SK-N-SH treated with all-trans-retinoic acid at 6 μM for 48 hours (cell line): ENCODE results near the gene CDH1.

Experiments used
- RARB ChIP-seq: fragments of 250-450 bp; sonication (Bioruptor Pico); IDR thresholded peaks from 2 replicates; pipeline ENCODE4 v1.8.0; 2021; ENCODE audit warnings: mild to moderate bottlenecking, moderate library complexity
- TCF4 ChIP-seq: fragments of 250-450 bp; sonication (Bioruptor Pico); IDR thresholded peaks from 2 replicates; pipeline ENCODE4 v1.8.0; 2021; ENCODE audit warnings: mild to moderate bottlenecking, moderate library complexity, borderline replicate concordance

DNA sequence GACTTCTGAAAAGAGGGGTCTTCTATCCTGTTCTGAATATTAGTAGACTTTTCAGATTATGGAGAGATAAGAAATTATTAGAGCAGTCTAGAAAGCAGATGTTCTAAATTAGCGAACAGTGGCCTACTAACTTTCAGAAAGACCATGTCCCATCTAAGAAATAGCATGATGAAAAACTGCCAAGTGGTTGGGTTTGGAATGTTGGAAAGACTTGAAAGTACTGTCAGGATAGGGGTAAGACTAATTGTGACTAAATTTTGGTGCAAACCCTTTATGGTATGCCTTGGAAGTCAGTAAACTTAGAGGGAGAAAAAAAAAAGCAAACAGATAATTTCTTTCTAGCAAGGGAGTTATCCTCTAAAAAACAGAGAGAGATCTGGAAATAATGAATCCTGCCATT is 147.3 kb downstream of the CDH1 start:
- TF ChIP-seq RARB (CRISPR knock-in tag) (no peak), TCF4 (CRISPR knock-in tag) (no peak)
